HL-60 (cell line): ENCODE results near the gene PSMG3.

ENCODE experiments used
- CTCF ChIP-seq: IDR thresholded peaks from one replicate; pipeline ENCODE4 v1.5.1; 2011; ENCODE audit warnings: low read length, control low read depth, inconsistent platforms; ENCODE audit not compliant: insufficient read depth
- GABPA ChIP-seq: IDR thresholded peaks from 2 replicates; pipeline ENCODE4 v1.6.1; 2012; ENCODE audit warnings: low read depth
- POLR2AphosphoS5 ChIP-seq: IDR thresholded peaks from 2 replicates; pipeline ENCODE4 v1.6.1; 2012; ENCODE audit warnings: low read depth
- REST ChIP-seq: IDR thresholded peaks from 2 replicates; pipeline ENCODE4 v1.6.1; 2012; ENCODE audit warnings: low read depth; ENCODE audit not compliant: insufficient replicate concordance
- SPI1 ChIP-seq: IDR thresholded peaks from 2 replicates; pipeline ENCODE4 v1.6.1; 2012; ENCODE audit warnings: low read depth, mild to moderate bottlenecking, borderline replicate concordance

- TF ChIP-seq CTCF, result no peak
- no peak for TF ChIP-seq POLR2AphosphoS5
- TF ChIP-seq REST, result no peak
- no peak for TF ChIP-seq SPI1
- no peak for TF ChIP-seq GABPA
Measured at GRCh38 chr7:1586827-1587705, 17.2 kb upstream of the PSMG3 start.
